SK-N-MC (cell line): ENCODE data around the gene POLDIP2.

ENCODE experiments used
- EZH2 ChIP-seq: fragments of 200-600 bp; sonication (generic); IDR thresholded peaks from one replicate; pipeline ENCODE4 v1.6.1; 2017; ENCODE audit warnings: antibody characterized with exemption
- FOXP2 ChIP-seq: optimal IDR thresholded peaks from 2 replicates; pipeline ENCODE3; 2011; ENCODE audit warnings: mild to moderate bottlenecking, moderate library complexity; ENCODE audit not compliant: insufficient read depth; ENCODE audit errors: extremely low read length, control extremely low read depth

GRCh38 chr17:28402844-28403243, 45.5 kb upstream of the POLDIP2 start:
- no peak for TF ChIP-seq FOXP2
- no peak for TF ChIP-seq EZH2
